GM19463 (cell line): Measurements from ENCODE around the gene CALML4.
"Not testable (repeated sequence)": the region's sequence is repeated elsewhere in the genome, so short reads cannot be mapped to it uniquely, and the experiment has no call there.

Source experiments
- ATAC-seq: cut with Tn5 transposase; IDR thresholded peaks from one replicate; pipeline ENCODE4 v1.9.1; 2021; ENCODE audit warnings: mild to moderate bottlenecking, moderate library complexity; ENCODE audit not compliant: unreplicated experiment

The CALML4 gene

DNA sequence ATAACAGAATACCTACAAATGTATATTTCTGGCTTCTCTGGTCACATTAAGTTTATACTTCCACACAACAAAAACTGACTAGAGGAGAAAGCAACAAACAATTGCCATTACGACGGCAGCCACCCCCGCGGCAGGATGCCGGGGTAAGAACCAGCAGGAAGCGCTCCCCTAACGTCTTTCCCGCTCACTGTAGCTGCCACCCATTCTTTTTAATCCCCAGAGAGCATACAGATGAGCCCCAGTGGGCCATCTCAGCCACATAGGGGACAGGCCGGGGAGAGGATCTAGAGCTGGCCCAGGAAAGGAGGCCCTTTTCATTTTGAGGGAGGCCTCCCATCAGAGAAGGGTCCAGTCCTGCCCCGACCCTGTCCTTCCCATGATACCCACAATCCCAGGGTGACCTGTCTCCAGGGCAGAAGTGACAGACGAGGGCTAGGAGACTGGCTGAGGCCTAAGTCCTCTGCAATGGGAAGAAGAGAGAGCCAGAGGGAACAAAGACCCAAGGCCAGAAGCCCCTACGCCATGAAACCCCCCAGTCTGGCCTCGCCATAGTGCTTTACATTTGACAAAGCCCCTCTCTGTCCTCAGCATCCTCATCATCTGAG lies 3.6 kb upstream of the CALML4 start:
- no peak for ATAC-seq

DNA sequence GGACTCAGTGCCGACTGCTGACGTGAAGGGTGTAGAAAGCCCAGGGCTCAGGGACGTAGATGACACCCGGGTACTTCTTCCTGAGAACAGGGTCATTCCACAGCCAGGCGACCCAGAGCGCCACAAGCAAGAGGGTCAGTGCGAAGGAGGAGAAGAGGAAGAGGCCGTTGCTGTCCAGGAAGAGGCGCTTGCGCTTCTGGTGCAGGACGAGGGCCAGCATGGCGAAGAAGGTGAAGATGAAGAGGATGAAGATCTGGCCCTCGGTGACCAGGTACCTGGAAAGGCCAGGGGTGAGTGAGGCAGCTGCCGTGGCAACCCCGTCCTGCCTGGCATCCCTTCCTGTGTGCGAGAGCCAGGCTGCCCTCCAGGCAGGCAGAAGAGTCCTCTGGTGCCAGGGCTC lies 3.0 kb upstream of the CALML4 start:
- ATAC-seq, result no peak

DNA sequence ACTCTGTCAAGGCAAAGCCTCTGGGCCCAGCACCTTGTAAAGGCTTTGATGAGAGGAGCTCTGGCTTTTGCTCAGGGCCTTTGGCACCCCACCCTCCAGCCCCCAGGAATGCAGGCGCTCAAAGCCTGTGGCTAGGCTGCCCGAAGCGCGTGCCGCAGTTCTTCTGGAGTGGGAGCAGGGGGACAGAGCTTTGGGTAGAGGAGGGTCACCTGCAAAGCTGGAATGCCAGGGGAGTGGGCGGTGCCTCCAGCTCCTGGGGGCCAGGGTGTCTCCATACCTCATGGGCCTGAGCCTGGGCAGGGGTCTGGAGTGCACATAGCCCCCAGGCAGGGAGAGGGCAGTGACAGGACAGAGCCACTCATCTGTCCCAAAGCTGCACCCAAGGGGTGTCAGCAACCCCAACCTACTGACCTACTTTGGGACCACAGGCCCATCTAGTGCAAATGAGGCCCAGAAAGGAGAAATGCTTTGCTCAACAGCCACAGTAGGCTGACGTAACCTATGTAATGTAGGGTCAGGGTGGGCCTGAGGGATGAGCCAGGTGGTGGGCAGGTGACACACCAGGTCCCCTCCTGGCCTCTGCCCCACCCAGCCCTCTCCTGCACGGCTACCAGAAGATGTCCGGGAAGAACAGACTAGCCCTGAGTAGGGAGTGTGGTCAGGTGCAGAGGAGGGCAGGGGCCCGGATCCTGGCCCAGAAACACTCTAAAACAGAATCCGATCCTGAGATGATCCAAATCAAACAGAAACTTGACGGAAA lies 2.2 kb upstream of the CALML4 start:
- ATAC-seq, result no peak

DNA sequence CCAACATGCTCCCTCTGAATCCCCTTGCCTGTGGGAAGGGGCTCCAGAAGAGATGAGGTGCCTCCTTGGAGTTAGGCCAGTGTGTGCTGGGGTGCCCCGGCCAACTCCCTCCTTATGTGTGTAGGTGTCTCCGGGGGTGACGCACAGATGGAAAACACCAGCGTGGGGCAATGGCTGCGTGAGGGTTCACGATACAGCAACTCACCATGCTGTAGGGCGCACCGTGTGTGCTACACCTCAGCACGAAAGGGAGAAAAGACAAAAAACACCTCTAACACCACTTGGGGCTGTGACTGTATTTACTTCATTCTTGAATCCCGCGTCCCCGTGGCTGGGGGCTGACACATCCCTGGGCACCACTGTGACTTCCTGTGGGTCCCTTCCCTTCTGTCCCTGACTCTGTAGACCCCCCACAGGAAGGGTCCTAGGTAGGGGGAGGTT lies 1.6 kb upstream of the CALML4 start:
- no peak for ATAC-seq

DNA sequence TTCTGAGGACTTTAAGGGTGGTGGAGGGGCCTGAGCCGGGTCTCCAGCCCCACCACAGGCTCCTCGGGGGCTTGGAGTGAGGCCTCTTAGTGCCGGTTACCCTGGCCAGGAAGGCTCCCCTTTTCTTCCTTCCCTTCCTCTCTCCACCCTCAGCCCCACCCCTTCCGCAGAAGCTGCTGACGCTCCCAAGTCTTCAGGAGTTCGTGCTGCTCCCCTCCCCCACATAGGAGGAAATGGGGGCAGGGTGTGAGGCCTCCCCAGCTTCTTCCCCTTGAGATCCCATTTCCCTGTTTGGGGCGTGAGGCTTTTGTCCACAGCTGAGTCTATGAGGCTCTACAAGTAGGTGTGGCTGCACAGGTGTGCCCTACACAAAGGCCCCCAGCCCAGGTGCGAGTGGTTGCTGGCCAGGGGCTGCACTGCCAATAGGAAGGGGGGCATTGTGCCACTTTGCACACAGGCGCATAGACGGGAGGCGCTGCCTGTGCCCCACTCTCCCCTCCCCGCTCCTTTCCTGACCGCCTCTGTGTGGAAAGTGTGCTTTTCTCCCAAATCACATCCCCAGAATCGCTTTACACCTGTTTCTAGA lies 915 bp upstream of the CALML4 start:
- no peak for ATAC-seq

DNA sequence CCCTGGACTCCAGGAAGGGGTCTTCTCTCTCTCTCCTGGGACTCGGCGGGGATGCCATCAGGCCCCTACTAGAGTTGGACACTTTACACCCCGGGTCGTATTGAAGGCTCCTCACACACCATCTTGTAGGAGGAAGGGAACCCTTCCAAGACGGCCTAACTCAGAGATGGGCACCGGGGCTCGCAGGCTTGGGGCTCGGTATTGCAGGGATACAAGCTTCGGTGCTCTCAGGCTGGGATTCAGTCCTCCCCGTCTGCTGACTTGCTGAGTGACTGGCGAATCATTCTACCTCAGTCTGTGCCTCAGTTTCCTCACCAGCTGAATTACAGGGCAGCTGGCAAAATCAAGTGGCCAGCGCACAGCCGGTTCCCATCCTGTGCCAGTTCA lies 419 bp upstream of the CALML4 start:
- ATAC-seq, result no peak

DNA sequence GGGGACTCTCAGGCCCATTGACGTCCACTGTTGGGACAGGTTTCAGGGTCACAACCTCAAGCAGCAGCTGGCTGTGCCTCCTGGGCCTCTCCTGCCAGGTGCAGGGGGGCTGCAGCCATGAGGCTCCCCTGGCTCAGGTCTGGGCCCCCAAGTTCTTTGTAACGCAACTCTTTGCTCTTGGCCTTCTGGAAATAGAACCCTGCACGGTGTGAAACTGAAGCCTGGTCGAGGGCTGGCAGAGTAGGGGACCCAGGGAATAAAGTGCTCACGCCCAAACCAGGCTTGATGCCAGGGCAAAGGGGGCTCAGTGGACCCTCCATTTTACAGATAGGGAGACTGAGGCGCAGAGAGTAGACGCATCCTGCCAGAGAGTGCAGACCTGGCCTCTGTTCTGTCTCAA lies 771 bp downstream of the CALML4 start:
- no peak for ATAC-seq

DNA sequence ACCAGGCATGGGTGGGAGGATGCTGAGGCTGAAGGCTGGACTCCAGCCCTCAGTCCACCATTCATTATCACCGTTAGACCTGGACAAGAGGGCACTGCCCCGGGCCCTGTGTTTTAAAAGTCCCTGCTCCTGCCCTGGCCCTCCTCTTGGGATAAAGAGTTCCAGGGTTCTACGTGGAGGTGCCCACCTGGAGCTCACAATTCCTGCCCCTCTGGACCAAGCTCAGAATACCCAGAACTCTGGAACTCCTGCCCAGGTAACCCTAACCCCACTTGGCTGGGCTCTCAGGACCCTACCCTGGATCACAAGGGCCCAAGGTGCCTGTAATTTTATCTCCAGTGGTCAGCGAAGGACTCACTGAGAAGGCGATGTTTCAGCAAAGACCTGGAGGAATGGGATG lies 1.2 kb downstream of the CALML4 start:
- no peak for ATAC-seq

DNA sequence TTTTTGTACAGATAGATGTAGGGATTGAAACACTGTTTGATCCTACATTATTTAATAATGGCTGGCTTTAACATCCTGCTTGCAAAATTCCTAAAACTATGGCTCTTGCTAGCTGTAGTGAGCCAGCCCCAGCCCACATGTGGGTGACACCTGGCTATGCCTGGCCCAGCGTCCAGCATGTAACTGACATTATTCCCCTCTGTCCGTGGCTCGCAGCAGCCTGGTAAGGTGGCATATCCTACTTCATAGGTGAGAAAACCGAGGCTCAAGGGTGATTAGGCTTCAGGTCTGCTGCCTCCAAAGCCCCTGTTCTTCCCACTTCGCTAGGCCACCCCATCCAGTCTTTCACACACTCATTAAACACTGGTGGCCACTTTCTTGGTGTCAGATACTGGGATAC lies 1.6 kb downstream of the CALML4 start:
- ATAC-seq, result no peak

DNA sequence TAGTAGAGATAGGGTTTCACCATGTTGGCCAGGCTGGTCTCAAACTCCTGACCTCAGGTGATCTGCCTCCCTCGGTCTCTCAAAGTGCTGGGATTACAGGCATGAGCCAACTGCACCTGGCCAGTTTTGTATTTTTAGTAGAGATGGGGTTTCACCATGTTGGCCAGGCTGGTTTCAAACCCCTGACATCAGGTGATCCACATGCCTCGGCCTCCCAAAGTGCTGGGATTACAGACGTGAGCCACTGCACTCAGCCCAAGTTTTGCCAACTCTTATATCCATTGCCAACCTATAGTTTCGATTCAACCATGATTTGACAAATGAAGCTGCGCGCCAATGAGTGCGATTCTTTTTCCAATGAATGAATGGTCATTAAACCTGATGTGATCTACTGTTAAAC lies 2.1 kb downstream of the CALML4 start:
- ATAC-seq, result not testable (repeated sequence)

DNA sequence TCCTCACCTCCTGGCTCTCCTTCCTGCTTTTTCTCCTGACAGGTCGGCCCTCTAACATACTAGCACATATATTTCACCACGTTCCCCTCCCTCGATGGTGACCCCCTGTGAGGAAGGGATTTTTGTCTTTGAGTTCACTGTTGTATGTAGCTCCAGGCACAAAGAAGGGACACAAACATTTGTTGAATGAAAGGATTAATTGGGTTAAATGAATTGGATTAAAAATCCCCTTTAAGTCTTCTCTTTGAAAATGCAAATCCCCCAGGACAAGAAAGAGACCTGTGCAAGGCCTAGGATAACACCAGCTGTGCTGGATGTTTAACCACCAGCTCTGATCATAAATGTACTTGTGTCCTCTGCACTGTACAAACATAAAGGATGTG lies 3.3 kb downstream of the CALML4 start:
- no peak for ATAC-seq

DNA sequence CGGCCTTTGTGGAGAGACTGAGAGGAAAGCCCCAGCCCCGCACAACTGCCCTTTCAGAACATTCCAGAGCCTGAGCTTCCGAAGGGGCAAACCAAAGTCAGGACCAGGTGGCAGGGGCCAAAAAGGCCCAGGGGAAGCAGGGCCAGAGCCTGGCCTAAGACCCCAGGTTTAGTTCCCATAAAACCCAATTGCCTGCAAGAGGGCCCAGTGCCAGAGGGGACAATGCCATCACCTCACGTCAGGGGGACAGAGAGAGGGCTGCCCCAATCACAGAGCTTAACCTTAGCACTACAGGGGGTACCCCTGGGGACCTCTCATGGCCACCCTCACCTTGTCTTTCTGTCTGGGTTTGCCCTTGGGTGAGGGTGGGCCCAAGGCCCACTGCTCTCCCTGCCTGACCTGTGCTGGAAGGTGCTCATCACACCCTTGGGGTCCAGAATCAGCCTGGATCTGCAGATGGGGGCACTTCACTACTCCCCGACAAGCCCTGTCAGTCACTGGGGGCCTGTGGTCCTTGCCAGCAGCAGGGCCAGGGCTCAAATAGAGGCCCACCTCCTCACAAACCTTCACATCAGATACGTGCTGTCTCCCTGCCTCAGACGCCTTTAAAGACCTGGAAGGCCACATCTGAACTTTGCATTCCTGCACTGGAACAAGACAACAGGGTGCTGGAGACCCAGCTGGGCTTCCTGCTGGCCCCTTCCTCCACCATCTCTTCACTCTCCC lies 3.8 kb downstream of the CALML4 start:
- no peak for ATAC-seq

DNA sequence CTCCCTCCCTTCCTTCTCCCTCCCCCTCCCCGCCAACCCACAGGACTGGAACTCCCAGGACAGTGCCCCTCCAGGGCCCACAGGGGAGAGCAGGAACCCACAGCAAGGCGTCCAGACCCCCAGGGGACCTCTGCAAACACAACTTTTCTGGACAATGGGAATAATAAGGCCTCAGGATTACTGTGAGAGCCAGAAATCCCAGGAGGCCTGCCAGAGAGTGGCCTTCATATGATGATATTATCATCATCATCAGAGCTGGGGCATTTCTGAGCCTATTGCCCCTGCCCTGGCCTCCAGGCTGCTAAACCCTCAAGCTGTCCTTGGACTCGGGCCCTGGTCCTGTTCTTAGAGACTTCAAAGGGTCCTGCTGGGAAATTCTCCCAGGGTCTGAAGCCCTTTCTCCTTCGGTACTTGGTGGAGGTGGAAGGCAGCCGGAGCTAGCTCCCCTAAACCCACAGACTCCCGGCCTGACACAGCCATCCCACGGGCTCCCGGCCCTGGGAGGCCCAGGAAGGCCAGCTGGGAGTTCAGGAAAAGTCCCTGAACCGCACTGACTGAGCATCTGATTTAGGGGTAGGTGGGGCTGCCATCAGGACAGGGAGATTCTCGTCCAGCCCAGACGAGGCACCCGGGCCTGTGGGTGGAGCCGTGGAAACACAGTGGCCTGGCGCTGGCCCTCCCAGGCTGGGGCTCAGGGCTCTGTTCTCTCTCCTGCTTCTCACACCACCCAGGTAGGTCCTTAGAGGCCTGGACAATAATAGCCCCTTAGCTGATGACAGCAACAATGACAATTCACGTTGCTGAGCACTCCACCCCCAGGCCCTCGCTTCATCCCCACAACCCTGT lies 4.9 kb downstream of the CALML4 start:
- ATAC-seq, result no peak

DNA sequence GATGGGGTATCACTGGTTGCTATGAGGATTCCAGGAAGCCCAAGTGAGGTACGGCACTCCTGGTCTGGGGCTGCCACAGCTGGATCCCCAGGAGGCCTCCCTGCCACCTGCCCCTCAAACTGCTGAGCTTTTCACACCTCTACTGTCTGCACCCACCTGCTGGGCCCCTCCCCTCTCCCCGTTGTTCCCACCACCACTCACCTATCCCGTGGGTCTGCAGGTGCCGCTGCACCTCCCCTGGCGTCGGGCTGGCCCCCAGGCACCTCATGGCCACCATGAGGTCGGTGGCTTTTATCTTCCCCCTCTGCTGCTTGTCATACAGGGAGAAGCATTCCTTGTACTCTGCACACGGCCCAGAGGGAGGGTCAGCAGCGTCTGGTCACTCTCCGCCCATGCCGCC lies 5.8 kb downstream of the CALML4 start:
- ATAC-seq, result no peak

DNA sequence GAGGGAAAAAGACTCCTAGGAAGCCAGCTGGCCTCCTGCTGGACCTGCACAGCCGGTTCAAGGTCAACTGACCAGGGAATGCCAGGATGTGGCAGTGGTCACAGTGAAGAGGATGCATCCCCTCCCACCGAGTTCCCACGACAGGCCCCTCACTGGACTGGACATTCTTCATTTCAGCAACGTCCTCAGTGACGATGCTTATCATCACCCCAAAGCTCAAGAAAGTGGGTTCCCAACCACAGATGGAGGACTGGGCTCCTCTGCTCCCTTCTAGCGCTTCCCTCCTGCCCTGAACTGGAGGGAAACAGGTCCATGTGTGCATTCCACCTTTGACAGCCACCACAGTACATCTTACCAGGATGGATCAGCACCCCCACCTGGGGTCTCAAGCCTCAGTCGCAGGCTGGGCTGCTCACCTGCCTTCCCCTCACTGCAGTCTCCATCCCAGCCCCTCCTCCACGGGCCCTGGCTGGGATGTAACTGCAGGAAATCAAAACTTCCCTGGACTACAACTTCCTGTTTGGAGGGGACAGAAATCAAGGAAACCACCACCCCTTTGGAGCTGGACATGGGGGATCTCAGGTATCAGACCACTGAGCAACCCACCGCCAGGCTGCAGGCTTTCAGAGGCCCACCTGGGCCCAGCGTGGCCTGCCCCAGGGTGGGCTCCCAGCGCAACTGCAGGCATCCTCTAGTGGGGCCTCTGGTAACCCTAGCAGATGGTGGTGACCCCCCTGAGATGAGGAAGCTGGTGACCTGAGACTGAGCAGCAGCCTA lies 7.3 kb downstream of the CALML4 start:
- ATAC-seq, result no peak

DNA sequence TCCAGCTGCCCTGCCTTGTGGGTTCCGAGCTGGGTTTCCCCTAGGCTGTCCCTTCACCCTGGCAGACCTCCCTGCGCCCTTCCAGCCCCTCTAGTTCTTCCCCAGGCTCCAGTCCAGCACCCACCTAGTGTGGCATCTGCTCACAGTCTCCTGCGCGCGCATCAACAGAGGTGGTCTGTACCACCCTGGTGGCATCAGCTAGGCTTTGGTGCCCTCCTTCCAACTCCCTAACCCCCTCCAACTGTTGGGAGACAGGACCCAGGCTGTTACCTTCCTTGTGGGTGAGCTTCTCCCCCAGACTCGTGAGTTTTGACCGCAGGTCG lies 8.0 kb downstream of the CALML4 start:
- ATAC-seq, result no peak

DNA sequence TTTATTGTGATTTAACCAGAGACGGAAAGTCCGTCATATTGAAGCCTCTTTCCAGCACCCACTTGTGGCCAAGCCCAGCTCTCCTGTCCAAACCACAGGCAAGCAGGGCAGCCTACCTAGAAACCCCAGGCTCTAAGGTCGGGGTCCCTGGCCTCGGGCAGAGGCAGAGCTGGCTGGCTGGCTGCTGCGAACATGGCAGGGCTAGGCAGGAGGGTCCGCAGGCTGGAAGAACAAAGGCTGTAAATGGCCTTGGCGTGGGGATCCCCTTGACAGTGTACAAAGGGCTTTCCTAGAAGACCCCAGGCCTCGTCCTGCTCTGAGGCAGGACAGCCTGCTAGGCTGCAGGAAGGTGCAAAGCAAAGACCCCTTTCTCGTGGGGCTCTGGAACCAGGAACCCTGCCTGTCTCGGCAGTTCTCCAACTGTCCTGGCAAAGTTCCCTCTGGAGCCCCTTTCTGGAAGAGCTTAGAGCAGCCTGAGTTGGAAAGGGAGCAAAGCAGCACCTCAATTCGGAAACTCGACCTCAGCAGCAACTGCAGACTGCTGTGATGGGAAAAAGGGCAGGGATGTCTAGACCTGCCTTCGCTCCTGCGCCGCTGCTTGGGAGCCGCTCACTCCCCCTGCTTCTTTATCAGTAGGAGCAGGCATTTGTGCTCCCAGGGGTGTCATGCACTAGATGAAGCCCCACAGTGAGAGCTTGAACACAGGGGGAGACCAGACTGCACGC lies 8.5 kb downstream of the CALML4 start:
- ATAC-seq, result no peak

DNA sequence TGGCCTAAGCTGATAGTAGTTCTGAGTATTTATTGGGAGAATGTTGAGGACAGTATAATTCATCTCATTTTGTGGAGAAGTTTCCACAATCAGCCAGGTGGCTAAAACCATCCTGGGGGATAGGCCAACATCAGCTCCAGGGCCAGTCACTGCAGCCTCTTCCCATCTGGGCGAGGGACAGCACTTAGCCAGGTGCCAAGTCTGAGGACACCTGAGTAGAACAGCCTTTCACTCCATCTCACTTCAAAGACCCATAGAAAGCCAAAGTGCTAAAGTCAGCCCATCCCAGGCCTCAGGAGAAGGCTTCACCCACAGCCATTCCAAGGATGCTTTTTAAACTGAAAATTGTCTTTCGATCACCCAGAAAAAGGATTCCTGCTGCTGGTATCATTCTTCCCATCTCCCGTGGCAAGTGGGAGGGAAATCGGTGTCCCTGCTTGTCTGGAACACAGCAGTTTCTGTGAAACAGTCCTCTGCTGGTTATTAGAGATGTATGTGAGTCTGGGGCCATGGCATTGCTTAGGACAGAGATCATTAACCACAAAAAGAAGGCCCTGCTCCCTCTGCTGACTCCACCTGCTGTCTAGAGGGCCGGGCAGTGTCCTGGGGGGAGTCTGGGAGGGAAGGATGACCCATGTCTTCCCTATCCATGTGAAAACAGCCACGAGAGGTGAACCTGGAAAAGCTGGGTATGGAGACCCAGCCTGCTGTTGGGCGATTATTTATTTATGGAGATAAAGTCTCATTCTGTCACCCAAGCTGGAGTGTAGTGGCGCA lies 9.6 kb downstream of the CALML4 start:
- no peak for ATAC-seq
